GM18909 (cell line): ENCODE data around the gene PARP16.
"Not testable (repeated sequence)": the region's sequence is repeated elsewhere in the genome, so short reads cannot be mapped to it uniquely, and the experiment has no call there.

Experiments used
- ATAC-seq: cut with Tn5 transposase; IDR thresholded peaks from one replicate; pipeline ENCODE4 v1.9.1; 2021; ENCODE audit warnings: mild to moderate bottlenecking; ENCODE audit not compliant: unreplicated experiment, poor library complexity

PARP16 gene

GRCh38 chr15:65285291-65286068 is 1.2 kb downstream of the PARP16 start:
- ATAC-seq: no peak

GRCh38 chr15:65278480-65278879 is 8.2 kb downstream of the PARP16 start:
- ATAC-seq: no peak

GRCh38 chr15:65277015-65277414 is 9.7 kb downstream of the PARP16 start:
- ATAC-seq: no peak

GRCh38 chr15:65275728-65276126 is 11.0 kb downstream of the PARP16 start:
- no peak for ATAC-seq

GRCh38 chr15:65275104-65275727 is 11.5 kb downstream of the PARP16 start:
- ATAC-seq: no peak

- not testable (repeated sequence) for ATAC-seq
Observed at GRCh38 chr15:65270811-65271545, 15.7 kb downstream of the PARP16 start.

- no peak for ATAC-seq
Observed at GRCh38 chr15:65268411-65268810, 18.3 kb downstream of the PARP16 start.

DNA sequence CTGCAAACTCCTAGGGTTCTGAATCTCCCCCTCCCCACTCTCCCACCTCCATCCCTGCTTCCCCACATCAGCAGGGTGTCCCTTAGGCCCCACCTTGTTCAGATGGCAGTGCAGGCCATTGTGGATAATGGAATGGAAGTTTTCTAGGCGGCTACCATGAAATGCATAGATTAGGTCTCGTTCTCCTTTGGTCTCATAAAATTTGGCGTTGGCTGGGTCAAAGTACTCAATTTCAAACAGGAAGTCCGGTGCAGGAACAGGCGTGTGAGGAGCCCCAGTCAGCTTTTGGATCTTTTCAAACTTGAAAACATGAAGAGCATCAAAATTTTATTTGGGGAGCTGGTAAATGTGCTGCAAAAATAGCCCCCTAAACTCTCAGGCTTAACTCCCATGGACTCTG is 20.2 kb downstream of the PARP16 start:
- ATAC-seq: no peak

DNA sequence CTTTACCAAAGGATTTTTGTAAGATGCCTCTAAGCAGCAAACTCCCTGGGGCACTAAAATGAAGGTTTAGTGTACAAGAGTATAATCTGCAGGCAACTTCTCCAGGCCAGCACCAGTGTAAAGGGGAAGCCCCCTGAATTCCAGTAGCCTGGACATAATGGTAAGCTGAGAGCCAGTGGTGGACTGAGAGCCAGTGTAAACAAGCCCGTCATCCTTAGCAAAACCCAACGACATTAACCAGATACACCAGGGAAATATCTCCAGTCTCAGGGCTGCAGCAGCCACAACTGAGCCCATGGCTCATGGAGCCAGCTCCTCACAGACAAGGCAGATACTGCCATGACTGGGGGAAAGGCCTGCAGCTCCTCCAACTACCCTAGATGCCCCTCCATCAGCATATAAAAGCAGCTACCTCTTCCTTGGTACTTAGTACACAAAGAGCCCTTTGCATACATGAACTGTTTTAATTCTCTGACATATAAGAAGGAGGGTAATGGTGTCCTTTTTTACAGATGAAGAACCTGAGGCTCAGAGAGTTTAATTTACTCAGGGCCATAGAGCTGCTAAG is 21.7 kb downstream of the PARP16 start:
- no peak for ATAC-seq

DNA sequence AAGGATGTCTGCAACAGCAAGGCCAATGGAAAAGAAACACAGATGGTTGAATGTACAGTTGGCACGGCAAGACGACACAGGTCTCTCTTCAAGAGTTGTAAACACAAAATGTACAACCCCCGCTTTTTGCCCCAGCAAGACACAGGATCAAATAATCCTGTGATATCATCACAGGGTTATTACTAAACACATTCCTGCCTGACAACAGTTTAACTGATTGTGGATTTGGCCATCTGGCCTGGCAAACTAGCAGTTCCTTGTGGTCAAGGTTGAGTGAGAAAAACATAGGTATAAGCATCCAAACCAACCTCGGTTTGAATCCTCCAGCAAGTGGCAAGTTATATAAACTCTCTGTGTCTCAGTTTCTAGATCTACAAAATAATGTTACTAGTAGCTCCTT is 23.4 kb downstream of the PARP16 start:
- ATAC-seq: no peak

DNA sequence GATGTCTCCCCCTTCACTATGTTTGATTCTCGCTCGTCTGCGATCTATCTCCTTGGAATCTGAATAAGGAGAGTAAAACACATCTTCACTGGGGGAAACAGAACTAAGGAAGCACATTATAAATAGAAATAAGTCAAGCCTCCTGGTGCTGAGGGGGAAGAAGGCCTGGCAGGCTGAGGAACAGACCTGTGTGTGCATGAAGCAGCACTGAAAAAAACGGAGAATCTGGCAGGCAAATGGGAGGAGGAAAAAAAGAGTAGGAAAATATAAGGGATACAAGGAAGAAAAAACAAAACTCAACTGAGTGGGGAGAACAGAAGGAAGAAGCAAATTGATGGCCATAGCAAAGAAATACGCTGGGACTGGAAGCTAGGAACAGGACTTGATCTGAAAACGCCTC is 25.7 kb downstream of the PARP16 start:
- ATAC-seq: no peak

DNA sequence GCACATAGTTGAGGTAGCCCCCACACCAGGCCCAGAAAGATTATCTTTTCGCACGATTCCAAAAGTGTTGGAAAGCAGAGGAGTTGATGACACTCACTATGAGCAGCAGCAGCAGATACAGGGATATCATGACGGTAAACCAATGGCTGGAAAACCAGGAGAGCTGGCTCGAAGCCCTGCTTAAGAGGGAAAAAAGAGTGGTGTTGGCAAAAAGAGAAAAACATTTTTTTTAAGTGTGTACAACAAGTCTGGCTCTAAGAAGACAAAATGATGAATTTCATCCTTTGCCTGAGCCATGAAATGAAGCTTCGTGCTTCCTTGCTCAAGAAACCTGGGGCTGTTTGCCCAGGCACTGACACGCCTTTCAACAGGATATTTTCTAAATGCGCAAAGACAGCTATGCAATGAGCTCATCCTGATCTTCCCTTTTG is 27.3 kb downstream of the PARP16 start:
- no peak for ATAC-seq

DNA sequence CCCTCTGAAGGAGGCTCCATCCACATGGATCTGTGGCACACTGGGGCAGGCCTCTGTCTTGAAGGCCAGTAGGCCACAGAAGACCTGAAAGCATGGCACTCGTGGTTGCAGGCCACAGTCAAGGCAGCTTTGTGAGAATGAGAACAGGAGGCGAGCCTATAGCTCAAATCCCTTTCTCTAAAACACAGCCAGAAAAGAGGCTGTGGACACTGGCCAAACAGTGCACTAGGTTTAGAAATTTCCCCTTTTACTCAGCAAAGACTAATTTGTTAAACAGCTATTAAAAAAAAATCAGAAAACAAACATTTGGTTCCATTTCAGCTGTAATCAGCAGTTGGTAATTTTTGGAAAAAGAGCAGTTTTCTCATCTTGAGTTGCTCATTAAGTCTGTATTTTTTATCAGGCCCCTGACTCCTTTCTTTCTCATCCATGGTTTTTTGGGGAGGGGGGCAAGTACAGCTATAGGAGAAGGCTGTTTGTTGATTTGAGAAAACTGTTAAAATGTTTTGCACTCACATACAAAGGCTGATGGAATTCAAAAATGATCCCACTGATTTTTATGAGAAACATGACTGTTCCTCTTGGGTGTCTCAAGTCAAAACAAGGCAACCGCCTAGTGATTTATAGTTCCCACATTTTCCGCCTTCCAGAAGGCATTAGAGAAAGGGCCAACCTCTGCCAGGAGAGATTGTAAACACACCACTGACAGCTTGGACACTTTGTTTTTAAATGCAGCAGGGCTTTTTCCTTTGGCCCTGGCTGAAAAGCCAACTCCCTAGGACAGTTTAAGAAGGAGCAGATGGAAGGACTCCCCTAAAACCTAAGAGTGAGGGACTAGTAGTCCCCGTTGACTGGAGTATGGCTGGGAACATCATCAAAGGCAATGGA is 28.1 kb downstream of the PARP16 start:
- ATAC-seq: no peak

DNA sequence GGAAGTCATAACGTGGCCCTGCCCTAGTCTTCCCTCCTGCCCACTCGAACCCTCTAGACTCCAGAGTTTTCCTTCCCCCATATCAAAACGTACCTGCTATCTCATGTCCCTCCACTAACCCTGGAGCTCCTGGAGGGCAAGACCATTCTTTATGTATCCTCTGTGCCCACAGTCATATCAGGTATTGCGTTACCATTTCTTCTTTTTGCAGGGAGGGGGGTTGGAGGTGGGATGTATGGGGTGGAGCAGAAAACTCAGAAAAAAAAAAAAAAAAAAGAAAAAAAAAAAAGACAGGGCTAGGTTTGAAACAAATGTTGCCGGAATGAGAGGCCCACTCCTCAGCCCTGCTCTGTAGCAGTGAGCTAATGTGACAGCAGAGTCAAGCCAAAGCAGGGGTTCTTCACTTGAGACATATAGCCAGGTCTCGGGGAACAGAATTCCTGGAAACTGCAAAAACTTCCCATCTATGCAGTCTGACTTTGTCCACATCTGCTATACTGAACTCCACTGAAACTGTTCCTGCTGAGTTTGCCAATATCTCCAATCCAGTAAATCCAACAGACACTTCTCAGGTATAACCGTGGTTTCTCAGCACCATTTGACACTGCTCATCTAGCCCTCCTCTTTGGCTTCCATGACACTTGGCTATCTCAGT is 31.1 kb downstream of the PARP16 start:
- no peak for ATAC-seq

DNA sequence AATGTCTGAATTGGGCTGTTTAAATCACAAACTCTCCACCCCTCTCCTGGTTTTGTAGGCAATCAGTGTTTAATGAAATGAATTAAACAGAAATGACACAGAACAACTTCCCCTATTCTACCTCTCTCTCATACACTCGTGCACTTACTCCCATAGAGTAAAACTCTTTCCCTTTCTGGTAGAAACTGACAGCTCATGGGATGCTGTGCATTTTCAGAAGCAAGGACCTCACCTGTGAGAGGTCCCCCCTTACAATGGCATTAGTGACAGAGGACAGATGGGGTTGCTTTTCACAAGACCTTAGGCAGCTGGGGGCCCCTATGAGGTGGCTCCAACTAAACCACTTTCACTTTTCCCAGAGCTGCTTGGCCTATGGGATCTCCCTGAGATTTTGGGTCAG is 31.9 kb downstream of the PARP16 start:
- ATAC-seq: no peak

DNA sequence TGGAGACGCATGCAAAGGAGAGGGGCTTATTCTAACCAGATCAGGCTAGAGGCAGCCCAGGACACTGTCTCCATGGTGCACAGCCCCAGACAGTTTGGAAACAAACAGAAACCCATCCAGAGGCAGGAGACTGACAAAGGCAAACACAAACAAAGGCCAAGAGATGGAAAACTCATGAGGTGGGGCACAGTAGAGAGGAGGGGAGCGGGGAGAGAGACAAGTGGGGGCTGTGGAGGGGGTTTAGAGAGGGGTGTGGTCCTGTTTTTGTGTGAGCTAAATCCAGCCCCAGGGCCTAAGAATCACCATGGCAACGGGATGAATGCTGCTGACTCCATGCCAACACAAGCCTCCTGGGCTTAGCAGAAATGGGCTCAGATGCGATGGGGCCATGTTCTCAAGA is 32.3 kb downstream of the PARP16 start:
- ATAC-seq: no peak

DNA sequence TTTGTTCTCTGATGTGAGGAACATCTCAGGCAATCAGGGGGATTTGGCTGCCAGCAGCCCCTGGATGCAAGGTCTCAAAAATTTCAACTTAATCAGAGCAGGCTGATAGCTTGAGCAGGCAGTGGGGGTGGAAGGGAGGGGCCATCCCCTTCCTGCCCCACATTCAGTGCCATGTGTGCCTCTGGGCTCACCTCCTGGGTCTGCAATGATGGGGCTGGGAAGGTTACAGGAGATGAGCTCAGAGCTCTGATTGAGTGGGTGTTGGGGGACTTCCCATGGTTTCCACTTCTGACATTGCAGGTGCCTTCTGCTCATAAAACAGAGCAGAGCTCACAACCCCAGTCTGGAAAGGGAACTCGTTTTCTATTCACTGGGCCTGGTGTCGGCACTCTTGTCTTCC is 37.0 kb downstream of the PARP16 start:
- ATAC-seq: peak; percentile 63

GRCh38 chr15:65248511-65249255 is 38.0 kb downstream of the PARP16 start:
- no peak for ATAC-seq

DNA sequence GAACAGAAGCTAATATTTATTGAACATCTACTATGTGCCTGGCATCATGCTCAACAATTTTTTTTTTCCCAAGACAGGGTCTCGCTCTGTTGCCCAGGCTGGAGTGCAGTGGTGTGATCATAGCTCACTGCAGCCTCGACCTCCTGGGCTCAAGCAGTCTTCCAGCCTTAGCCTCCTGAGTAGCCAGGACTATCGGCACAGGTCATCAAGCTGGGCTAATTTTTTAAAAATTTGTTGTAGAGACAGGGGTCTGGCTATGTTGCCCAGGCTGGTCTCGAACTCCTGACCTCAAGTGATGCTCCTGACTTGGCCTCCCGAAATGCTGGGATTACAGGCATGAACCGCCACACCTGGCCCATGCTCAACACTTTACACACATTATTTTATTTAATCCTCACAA is 39.7 kb downstream of the PARP16 start:
- no peak for ATAC-seq
